CD4-positive, alpha-beta T cell (primary cell): ENCODE measurements around the gene ZBED2. TPM values are rescaled to one million over a fixed set of nuclear protein-coding genes. Genes with fewer than 3 reads are reported as not detected.

Experiments used
- ATAC-seq: fragments of 200-7000 bp; cut with Tn5 transposase; one replicate; pipeline ENCODE4 v1.10.0; 2022; ENCODE audit warnings: mild to moderate bottlenecking; ENCODE audit not compliant: poor library complexity
- CTCF ChIA-PET: fragments of 350-600 bp; sonication (Branson Sonifier 250); formaldehyde crosslinking; loops from one replicate; lab custom pipeline; 2021; ENCODE audit warnings: antibody characterized with exemption, inconsistent platforms; lab: Charles Lee
- POLR2A ChIA-PET: fragments of 350-600 bp; sonication (Branson Sonifier 250); formaldehyde crosslinking; loops from one replicate; lab custom pipeline; 2021; ENCODE audit warnings: antibody characterized with exemption, inconsistent platforms; lab: Charles Lee
- DNase-seq, 14 experiments: peaks; one replicate each; pipeline ENCODE4 v3.0.0-alpha.2; 2013 to 2020; ENCODE audit warnings: mixed read lengths in 2 of 14
- H3K27ac ChIP-seq, 2 donors: one replicate each; pipeline versions ENCODE4 v1.5.1 to v1.7.0; 2013; ENCODE audit warnings: low read length in 2 of 2, low read depth in 1 of 2, mild to moderate bottlenecking in 1 of 2
- H3K27me3 ChIP-seq, 2 experiments: 1 replicate in 1 of 2; 2 replicates in 1 of 2; pipeline versions ENCODE4 v1.6.1 to v1.7.0; 2013; ENCODE audit warnings: low read length in 2 of 2, control low read depth in 1 of 2, mild to moderate bottlenecking in 1 of 2, moderate library complexity in 1 of 2; ENCODE audit not compliant: insufficient read depth in 2 of 2, control insufficient read depth in 1 of 2
- H3K36me3 ChIP-seq: one replicate; pipeline ENCODE4 v1.6.1; 2013; ENCODE audit warnings: low read length, control low read depth; ENCODE audit not compliant: insufficient read depth
- H3K4me1 ChIP-seq: one replicate; pipeline ENCODE4 v1.6.1; 2013; ENCODE audit warnings: low read length, control low read depth; ENCODE audit not compliant: insufficient read depth
- H3K4me3 ChIP-seq: one replicate; pipeline ENCODE4 v1.5.1; 2013; ENCODE audit warnings: mild to moderate bottlenecking, low read length, moderate library complexity
- H3K9me3 ChIP-seq, 2 experiments: 1 replicate in 1 of 2; 2 replicates in 1 of 2; pipeline versions ENCODE4 v1.6.1 to v1.7.0; 2013; ENCODE audit warnings: low read length in 2 of 2, mild to moderate bottlenecking in 2 of 2, control low read depth in 1 of 2, moderate library complexity in 1 of 2; ENCODE audit not compliant: control insufficient read depth in 1 of 2, insufficient read depth in 1 of 2
- H3K27ac Mint-ChIP-seq: one replicate; pipeline ENCODE4 v1.8.0; 2020; ENCODE audit warnings: mixed read lengths
- H3K27me3 Mint-ChIP-seq: one replicate; pipeline ENCODE4 v1.8.0; 2021; ENCODE audit warnings: mixed read lengths
- H3K36me3 Mint-ChIP-seq: one replicate; pipeline ENCODE4 v1.8.0; 2021; ENCODE audit warnings: low read depth, mixed read lengths
- H3K4me1 Mint-ChIP-seq: one replicate; pipeline ENCODE4 v1.8.0; 2021; ENCODE audit warnings: low read depth, mixed read lengths
- H3K4me3 Mint-ChIP-seq: one replicate; pipeline ENCODE4 v1.8.0; 2020; ENCODE audit warnings: mild to moderate bottlenecking, mixed read lengths
- H3K9me3 Mint-ChIP-seq: one replicate; pipeline ENCODE4 v1.8.0; 2020; ENCODE audit warnings: mixed read lengths
- CTCF ChIP-seq: fragments of 200-600 bp; IDR thresholded peaks from one replicate; pipeline ENCODE4 v1.8.0; 2022; ENCODE audit warnings: antibody characterized with exemption, mild to moderate bottlenecking
- intact Hi-C, 2 experiments: fragments of 100-400 bp; cut with DNase I in 1 of 2; cut with micrococcal nuclease in 1 of 2; formaldehyde crosslinking; loops; one replicate each; pipeline versions ENCODE4 v1.15.1 to v1.9.0; 2023 to 2025; cut with DNase I, micrococcal nuclease
- total RNA-seq, 174 experiments: library from RNA in 2 of 174; stranded (reverse) in 2 of 174; gene quantifications; one replicate each; pipeline ENCODE4 v1.2.3 and lab custom pipeline; 2021 to 2026

The ZBED2 gene
- total RNA-seq, 2 experiments from 2014 or later: 0.11 TPM; not detected in 1

GRCh38 chr3:111610189-111610588 is 15.0 kb upstream of the ZBED2 start:
- intact Hi-C loops: loop anchor here (1.0 to 5.0 kb wide), 3 partner anchors 57 to 539 kb away; partner anchors contain the start of genes CD96 (in 1 of the 2) and NECTIN3 (in 1 of the 2)
- Mint-ChIP-seq H3K36me3 (peaks cover 83% of the 10 kb centered on the region), H3K4me1 (peaks cover 64% of the 10 kb centered on the region), H3K9me3 (no peaks in the 10 kb centered on the region), H3K27me3 (no peaks in the 10 kb centered on the region), H3K4me3 (peak overlapping the region; percentile 54), H3K27ac (peak overlapping the region; percentile 88)
- H3K27me3 ChIP-seq: no peaks in the 10 kb centered on the region
- H3K9me3 ChIP-seq: no peaks in the 10 kb centered on the region
- H3K4me3 ChIP-seq: no peak overlapping the region
- peaks cover 51% of the 10 kb centered on the region for H3K36me3 ChIP-seq
- TF ChIP-seq CTCF: no peak
- POLR2A ChIA-PET: interaction anchor here (0.6 to 2.0 kb wide), 16 partner anchors 8 to 1098 kb away, joined by 3 to 11 read pairs (median 4); partner anchors contain the start of gene ABHD10
- CTCF ChIA-PET: interaction anchor here (1.2 to 1.5 kb wide), 3 partner anchors 10 to 81 kb away, joined by 5 to 10 read pairs (median 6); no protein-coding TSS in a partner anchor
- ATAC-seq: peak; percentile 88
- peak overlapping the region; percentile 43 to 58 for H3K27ac ChIP-seq
- H3K4me1 ChIP-seq: peaks cover 23% of the 10 kb centered on the region
- DNase-seq: peak in 6 of 14 experiments; percentile 16 to 94 (median 68)

- ATAC-seq (peak; percentile 35), DNase-seq (peak in 1 of 14 experiments; percentile 26)
- Mint-ChIP-seq H3K9me3 (no peaks in the 10 kb centered on the region), H3K36me3 (peaks cover 83% of the 10 kb centered on the region), H3K4me1 (peaks cover 64% of the 10 kb centered on the region), H3K27ac (peak overlapping the region; percentile 88), H3K4me3 (peak overlapping the region; percentile 11), H3K27me3 (no peaks in the 10 kb centered on the region)
- TF ChIP-seq CTCF: no peak
- CTCF ChIA-PET: interaction anchor here (1.2 to 1.5 kb wide), 4 partner anchors 10 to 81 kb away, joined by 3 to 10 read pairs (median 6); no protein-coding TSS in a partner anchor
- no peaks in the 10 kb centered on the region for H3K27me3 ChIP-seq
- peaks cover 56% of the 10 kb centered on the region for H3K36me3 ChIP-seq
- H3K4me3 ChIP-seq: no peak overlapping the region
- POLR2A ChIA-PET: interaction anchor here (0.6 to 2.0 kb wide), 10 partner anchors 9 to 84 kb away, joined by 3 to 11 read pairs (median 4); no protein-coding TSS in a partner anchor
- H3K9me3 ChIP-seq: no peaks in the 10 kb centered on the region
- peaks cover 23% of the 10 kb centered on the region for H3K4me1 ChIP-seq
- intact Hi-C loops: loop anchor here (1.0 to 5.0 kb wide), 4 partner anchors 58 to 539 kb away; partner anchors contain the start of genes CD96 (in 1 of the 2) and NECTIN3 (in 1 of the 2)
- H3K27ac ChIP-seq: peak overlapping the region; percentile 43 to 58
Measured at GRCh38 chr3:111609700-111610099, 14.6 kb upstream of the ZBED2 start.

GRCh38 chr3:111608383-111608782 is 13.2 kb upstream of the ZBED2 start:
- Mint-ChIP-seq H3K4me3 (no peak overlapping the region), H3K9me3 (no peaks in the 10 kb centered on the region), H3K36me3 (peaks cover 83% of the 10 kb centered on the region), H3K27me3 (no peaks in the 10 kb centered on the region), H3K27ac (peak overlapping the region; percentile 88), H3K4me1 (peaks cover 75% of the 10 kb centered on the region)
- ChIA-PET POLR2A (no interaction called here), CTCF (interaction anchor here (1.2 to 1.4 kb wide), 2 partner anchors 30 to 69 kb away, joined by 3 read pairs; no protein-coding TSS in a partner anchor)
- intact Hi-C loops: loop anchor here in 1 of 2 experiments (5.0 kb wide), 1 partner anchor 61 kb away; no protein-coding TSS in a partner anchor
- Histone ChIP-seq H3K9me3 (no peaks in the 10 kb centered on the region), H3K4me1 (peaks cover 23% of the 10 kb centered on the region), H3K36me3 (peaks cover 61% of the 10 kb centered on the region), H3K27me3 (no peaks in the 10 kb centered on the region), H3K27ac (no peak overlapping the region), H3K4me3 (no peak overlapping the region)
- no peak for ATAC-seq
- DNase-seq: peak in 3 of 14 experiments; percentile 43 to 57 (median 50)
- no peak for TF ChIP-seq CTCF
